ENCODE results near the gene MTHFSD. TPM values are rescaled to one million over a fixed set of nuclear protein-coding genes. Genes with fewer than 3 reads are reported as not detected.

MTHFSD gene
- total RNA-seq, 1 experiment from 2014 or later = 47.8 TPM

DNA sequence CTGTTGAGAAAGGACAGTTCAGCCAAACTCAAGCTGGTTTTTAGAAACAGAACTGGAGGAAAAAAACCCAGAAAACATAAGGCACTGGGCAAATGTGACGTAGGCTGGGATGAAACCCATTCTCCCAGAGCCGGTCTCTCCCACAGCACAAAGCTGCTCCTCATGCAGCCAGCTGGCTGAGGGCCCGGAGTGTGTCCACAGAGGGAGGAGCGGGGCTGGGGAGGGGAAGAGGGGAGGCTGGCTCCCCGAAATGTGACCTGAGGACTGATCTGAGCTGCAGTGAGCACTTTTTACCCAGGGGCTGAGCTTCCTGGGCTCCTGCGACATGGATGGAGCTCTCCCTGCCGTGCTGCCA, 23.9 kb downstream of the MTHFSD start:
- CTCF ChIA-PET = interaction anchor here (0.6 to 1.0 kb wide), 2 partner anchors 13 to 755 kb away, joined by 3 read pairs; no protein-coding TSS in a partner anchor
- DNase-seq = no peak
- H3K27me3 Mint-ChIP-seq (ENCODE audit: unreplicated experiment) = peaks cover 12% of the 10 kb centered on the region
- peaks cover 5% of the 10 kb centered on the region for H3K9me3 Mint-ChIP-seq (ENCODE audit: low read depth, unreplicated experiment)
- H3K27ac Mint-ChIP-seq (ENCODE audit: unreplicated experiment) = no peak overlapping the region
- BruUV-seq (replicated peaks) = no TSS peak
- H3K36me3 Mint-ChIP-seq (ENCODE audit: insufficient read depth, unreplicated experiment) = peaks cover 22% of the 10 kb centered on the region
- H3K4me3 Mint-ChIP-seq (ENCODE audit: low read depth, unreplicated experiment) = no peak overlapping the region
- intact Hi-C loops (cut with micrococcal nuclease; ENCODE audit: unreplicated experiment) = no loop called here
- TF ChIP-seq, protein P1, sequence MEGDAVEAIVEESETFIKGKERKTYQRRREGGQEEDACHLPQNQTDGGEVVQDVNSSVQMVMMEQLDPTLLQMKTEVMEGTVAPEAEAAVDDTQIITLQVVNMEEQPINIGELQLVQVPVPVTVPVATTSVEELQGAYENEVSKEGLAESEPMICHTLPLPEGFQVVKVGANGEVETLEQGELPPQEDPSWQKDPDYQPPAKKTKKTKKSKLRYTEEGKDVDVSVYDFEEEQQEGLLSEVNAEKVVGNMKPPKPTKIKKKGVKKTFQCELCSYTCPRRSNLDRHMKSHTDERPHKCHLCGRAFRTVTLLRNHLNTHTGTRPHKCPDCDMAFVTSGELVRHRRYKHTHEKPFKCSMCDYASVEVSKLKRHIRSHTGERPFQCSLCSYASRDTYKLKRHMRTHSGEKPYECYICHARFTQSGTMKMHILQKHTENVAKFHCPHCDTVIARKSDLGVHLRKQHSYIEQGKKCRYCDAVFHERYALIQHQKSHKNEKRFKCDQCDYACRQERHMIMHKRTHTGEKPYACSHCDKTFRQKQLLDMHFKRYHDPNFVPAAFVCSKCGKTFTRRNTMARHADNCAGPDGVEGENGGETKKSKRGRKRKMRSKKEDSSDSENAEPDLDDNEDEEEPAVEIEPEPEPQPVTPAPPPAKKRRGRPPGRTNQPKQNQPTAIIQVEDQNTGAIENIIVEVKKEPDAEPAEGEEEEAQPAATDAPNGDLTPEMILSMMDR (IDR thresholded peaks at IDR 0.05; ENCODE audit: unreplicated experiment) = no peak
- no peaks in the 10 kb centered on the region for H3K4me1 Mint-ChIP-seq (ENCODE audit: low read depth, unreplicated experiment)

DNA sequence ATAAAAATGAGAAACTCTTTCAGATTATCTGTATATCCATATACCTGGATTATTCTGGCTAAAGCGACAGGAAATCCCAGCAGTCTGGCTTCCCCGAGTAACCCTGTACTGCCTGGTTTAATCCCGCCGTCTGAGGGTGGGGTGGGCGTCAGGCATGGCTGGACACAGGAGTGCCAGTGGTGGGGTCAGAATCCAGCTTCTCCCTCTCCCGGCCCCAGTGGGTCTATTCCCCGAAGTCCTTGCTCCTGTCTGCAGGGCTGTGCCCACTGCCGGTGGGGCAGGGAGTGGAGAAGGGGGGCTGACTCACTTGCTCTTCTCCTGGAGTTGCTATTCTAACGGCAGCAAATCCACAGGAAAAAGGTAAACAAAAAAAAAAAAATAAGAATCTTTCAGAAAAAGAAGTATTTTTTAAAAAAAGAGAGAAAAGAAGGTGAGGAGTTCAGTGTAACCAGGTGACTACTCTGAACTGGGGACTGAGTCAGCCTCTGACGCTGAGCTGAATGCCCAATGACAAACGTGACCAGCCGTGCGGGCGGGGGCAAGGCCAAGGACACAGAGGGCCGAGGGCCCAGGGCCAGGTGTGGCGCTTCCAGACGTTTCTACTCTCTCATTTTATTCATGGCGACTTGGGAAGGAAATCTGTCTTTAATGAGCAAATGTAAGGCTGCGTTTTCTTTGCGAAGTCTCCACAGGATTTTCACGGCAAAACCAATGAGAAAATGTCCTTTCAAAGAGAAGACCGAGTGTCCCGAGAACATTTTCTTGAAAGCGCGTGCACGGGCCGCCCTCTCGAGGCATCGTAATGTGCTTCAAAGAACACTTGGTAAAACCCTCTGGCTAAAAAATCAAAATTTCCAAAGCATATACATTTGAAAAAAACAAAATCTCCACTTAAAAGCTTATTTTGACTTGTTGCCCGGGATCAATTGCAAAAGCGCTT, 24.5 kb downstream of the MTHFSD start:
- DNase-seq = no peak
- H3K4me3 Mint-ChIP-seq (ENCODE audit: low read depth, unreplicated experiment) = no peak overlapping the region
- peaks cover 18% of the 10 kb centered on the region for H3K27me3 Mint-ChIP-seq (ENCODE audit: unreplicated experiment)
- peaks cover 22% of the 10 kb centered on the region for H3K36me3 Mint-ChIP-seq (ENCODE audit: insufficient read depth, unreplicated experiment)
- no peak overlapping the region for H3K27ac Mint-ChIP-seq (ENCODE audit: unreplicated experiment)
- TF ChIP-seq, protein P1 (IDR thresholded peaks at IDR 0.05; ENCODE audit: unreplicated experiment) = no peak
- H3K9me3 Mint-ChIP-seq (ENCODE audit: low read depth, unreplicated experiment) = peaks cover 5% of the 10 kb centered on the region
- BruUV-seq (replicated peaks) = no TSS peak
- no peaks in the 10 kb centered on the region for H3K4me1 Mint-ChIP-seq (ENCODE audit: low read depth, unreplicated experiment)
- CTCF ChIA-PET = interaction anchor here (0.6 to 1.0 kb wide), 2 partner anchors 12 to 754 kb away, joined by 3 read pairs; no protein-coding TSS in a partner anchor
- intact Hi-C loops (cut with micrococcal nuclease; ENCODE audit: unreplicated experiment) = no loop called here

DNA sequence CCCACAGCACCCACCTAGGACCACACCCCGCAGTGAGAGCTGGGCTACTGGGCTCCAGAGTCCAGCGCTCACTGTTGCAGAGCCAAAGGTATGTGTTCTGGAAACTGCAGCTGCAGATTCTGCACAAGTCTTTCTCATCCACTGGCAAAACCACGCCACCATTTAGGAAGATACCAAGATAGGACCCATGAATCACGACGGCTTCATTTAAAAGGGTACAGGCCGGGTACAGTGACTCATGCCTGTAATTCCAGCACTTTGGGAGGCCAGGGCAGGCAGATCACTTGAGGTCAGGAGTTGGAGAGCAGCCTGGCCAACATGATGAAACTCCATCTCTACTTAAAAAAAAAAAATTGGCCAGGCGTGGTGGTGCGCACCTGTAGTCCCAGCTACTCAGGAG, 25.9 kb downstream of the MTHFSD start:
- no peak for DNase-seq

DNA sequence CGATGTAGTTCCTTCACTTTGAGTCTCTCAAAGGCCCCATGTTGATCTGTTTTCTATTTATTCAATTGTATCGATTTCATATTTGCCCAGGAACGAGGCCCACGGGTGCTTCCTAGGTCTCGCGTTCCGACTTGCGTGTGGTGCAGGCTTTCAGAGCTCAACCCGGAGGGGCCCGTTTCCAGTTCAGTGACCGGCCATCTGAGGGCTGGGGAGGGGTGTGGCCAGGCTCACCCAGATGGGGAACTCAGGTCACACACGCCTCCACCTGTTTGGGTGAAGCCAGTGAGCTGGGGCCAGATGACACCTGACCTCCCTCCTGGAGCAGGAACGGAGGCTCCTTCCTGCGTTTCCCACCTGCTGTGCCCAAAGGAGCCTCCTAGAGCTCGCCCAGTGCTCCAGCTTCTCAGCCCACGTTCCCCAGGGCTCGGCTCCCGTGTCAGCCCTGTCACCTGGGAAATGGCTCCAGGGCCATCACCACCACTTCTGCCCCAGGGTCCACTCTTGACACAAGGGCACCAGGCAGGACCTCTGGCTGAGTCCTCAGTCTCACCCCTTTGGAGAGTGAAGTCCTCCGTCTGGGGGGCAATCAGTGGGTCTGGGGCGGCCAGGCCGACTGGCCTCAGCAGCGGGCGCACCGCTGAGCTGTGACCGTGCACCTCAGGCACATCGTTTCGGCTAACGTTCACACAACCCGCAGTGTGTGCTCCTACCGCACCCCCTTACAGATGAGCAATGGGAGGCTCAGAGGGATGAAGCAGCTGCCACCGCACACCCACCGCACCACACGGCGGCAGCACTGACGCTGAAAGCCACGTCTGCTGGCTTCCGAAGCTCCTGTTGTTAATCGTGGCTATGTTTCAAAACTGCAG, 26.7 kb downstream of the MTHFSD start:
- no peaks in the 10 kb centered on the region for H3K4me1 Mint-ChIP-seq (ENCODE audit: low read depth, unreplicated experiment)
- peaks cover 40% of the 10 kb centered on the region for H3K27me3 Mint-ChIP-seq (ENCODE audit: unreplicated experiment)
- H3K9me3 Mint-ChIP-seq (ENCODE audit: low read depth, unreplicated experiment) = peaks cover 5% of the 10 kb centered on the region
- H3K4me3 Mint-ChIP-seq (ENCODE audit: low read depth, unreplicated experiment) = no peak overlapping the region
- peaks cover 22% of the 10 kb centered on the region for H3K36me3 Mint-ChIP-seq (ENCODE audit: insufficient read depth, unreplicated experiment)
- no peak for DNase-seq
- intact Hi-C loops (cut with micrococcal nuclease; ENCODE audit: unreplicated experiment) = no loop called here
- CTCF ChIA-PET = interaction anchor here (0.9 kb wide), 1 partner anchor 11 kb away, joined by 4 read pairs; no protein-coding TSS in a partner anchor
- BruUV-seq (replicated peaks) = no TSS peak
- no peak overlapping the region for H3K27ac Mint-ChIP-seq (ENCODE audit: unreplicated experiment)
- TF ChIP-seq, protein P1 (IDR thresholded peaks at IDR 0.05; ENCODE audit: unreplicated experiment) = no peak

More for the DNA sequence above, 25.9 kb downstream of the MTHFSD start:
- Mint-ChIP-seq H3K27ac (ENCODE audit: unreplicated experiment) (no peak overlapping the region), H3K36me3 (ENCODE audit: insufficient read depth, unreplicated experiment) (peaks cover 22% of the 10 kb centered on the region), H3K9me3 (ENCODE audit: low read depth, unreplicated experiment) (peaks cover 5% of the 10 kb centered on the region), H3K4me1 (ENCODE audit: low read depth, unreplicated experiment) (no peaks in the 10 kb centered on the region), H3K27me3 (ENCODE audit: unreplicated experiment) (peaks cover 31% of the 10 kb centered on the region), H3K4me3 (ENCODE audit: low read depth, unreplicated experiment) (no peak overlapping the region)
- intact Hi-C loops (cut with micrococcal nuclease; ENCODE audit: unreplicated experiment) = no loop called here
- CTCF ChIA-PET = no interaction called here
- TF ChIP-seq, protein P1 (IDR thresholded peaks at IDR 0.05; ENCODE audit: unreplicated experiment) = no peak
- BruUV-seq (replicated peaks) = no TSS peak

Measured in Calu3 (cell line).